HG03135 (cell line): ENCODE results near the gene AVP.
"Not testable (repeated sequence)": the region's sequence is repeated elsewhere in the genome, so short reads cannot be mapped to it uniquely, and the experiment has no call there.

Experiments used
- ATAC-seq: cut with Tn5 transposase; IDR thresholded peaks from one replicate; pipeline ENCODE4 v1.9.1; 2021; ENCODE audit warnings: mild to moderate bottlenecking, moderate library complexity; ENCODE audit not compliant: unreplicated experiment

The AVP gene

GRCh38 chr20:3084283-3084985, at the start of gene AVP:
TSS of gene AVP (minus strand) at chr20:3084724. CDS start at chr20:3084674, 50 bp downstream.
- no peak for ATAC-seq

GRCh38 chr20:3134151-3134550, 49.6 kb upstream of the AVP start:
- ATAC-seq = no peak

DNA sequence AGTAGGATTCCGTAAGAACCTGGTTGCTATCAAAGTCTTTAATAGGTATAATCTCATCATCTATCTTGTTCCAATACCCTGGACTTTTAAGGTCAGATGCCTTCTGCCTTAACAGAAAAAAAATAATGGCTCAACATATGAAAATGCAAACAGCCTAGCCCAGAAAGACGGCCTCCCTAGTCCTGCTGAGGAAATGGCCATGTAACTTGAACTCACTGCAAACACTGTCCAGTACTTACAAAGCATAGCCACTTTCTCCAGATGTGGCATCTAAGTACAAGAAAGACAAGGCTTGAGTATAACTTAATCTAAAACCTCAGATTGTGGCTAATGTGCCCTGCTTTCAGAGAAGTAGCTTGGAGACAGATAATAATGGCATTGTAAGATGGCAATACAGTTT, 48.6 kb upstream of the AVP start:
- no peak for ATAC-seq

GRCh38 chr20:3130051-3130600, 45.6 kb upstream of the AVP start:
- ATAC-seq = no peak

DNA sequence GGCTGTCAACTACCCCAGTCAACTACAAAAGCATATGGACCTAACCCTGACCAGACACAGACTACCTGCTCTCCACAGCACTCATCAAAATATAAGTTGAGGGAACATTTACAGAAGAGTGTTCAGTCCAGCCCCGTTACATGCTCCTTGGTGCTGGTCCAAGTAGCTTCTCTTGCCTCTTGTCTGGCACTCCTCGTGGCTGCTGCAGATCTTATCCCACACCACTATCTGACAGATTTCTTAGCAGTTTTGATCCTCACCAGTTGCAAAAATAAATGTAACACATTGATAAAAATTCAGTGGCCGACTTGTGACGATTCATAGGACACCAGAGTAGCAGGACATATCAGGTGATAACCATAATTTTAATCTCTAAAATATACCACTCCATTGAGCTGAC, 44.6 kb upstream of the AVP start:
- no peak for ATAC-seq

GRCh38 chr20:3128275-3128984, 43.9 kb upstream of the AVP start:
- no peak for ATAC-seq

DNA sequence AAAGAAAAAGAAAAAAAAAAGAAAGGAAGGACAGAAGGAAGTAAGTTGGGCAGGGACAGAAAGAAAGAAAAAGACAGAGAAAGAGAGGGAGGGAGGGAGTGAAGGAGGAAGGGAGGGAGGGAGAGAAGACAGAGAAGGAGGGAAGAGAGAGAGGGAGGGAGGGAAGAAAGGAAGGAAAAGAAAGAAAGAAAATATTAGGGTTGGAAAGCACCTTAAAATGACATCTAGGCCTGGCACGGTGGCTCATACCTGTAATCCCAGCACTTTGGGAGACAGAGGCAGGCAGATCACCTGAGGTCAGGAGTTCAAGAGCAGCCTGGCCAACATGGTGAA, 42.0 kb upstream of the AVP start:
- ATAC-seq = no peak

GRCh38 chr20:3125776-3126526, 41.4 kb upstream of the AVP start:
- ATAC-seq = not testable (repeated sequence)

DNA sequence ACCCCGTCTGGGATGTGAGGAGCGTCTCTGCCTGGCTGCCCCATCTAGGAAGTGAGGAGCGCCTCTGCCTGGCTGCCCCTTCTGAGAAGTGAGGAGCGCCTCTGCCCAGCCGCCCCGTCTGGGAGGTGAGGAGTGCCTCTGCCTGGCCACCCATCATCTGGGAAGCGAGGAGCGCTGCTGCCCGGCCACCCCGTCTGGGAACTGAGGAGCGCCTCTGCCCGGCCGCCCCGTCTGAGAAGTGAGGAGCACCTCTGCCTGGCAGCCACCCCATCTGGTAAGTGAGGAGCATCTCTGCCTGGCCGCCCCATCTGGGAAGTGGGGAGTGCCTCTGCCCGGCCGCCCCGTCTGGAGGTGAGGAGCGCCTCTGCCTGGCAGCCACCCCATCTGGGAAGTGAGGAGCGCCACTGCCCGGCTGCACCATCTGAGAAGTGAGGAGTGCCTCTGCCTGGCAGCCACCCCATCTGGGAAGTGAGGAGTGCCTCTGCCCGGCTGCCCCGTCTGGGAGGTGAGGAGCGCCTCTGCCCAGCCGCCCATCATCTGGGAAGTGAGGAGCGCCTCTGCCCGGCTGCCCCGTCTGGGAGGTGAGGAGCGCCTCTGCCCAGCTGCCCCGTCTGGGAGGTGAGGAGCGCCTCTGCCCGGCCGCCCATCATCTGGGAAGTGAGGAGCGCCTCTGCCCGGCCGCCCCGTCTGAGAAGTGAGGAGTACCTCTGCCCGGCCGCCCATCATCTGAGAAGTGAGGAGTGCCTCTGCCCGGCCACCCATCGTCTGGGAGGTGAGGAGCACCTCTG, 40.4 kb upstream of the AVP start:
- not testable (repeated sequence) for ATAC-seq

DNA sequence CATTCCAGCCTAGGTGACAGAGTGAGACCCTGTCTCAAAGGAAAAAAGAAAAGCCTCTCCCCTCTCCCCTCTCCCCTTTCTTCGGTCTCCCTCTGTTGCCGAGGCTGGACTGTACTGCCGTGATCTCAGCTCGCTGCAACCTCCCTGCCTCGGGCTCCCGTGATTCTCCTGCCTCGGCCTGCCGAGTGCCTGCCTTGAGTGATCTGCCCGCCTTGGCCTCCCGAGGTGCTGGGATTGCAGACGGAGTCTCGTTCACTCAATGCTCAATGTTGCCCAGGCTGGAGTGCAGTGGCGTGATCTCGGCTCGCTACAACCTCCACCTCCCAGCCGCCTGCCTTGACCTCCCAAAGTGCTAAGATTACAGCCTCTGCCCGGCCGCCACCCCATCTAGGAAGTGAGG, 39.6 kb upstream of the AVP start:
- not testable (repeated sequence) for ATAC-seq

- ATAC-seq = no peak
Measured at GRCh38 chr20:3123542-3123941, 39.0 kb upstream of the AVP start.

DNA sequence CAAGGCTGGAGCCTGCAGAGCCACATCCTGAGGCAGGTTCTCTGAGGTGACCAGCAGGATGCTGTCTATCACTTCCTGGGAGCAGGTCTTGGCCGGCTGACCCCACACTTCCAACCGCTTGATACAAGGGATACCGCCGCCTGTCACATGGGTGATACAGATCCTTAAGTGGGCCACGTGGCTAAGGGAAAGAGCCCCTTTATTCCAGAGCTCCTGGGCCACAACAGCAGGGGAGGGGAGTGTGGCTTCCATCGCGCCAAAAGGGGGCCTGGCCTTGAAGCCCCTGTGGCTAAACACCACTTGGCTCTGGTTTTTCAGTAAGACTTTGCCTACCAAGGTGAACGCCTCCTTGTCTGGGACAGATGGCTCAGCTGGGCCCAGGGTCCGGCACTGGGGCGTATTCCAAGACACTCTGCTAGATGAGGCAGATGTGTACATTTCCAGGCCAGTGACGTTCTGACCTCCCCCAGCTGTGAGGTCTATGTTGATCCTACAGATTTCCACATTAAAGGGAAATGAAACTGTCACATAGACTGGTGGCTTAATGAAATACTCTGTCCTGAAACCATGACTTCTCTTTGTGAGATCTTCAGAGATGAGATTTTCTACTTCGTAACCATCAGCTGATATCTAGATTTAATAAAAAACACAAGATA, 37.6 kb upstream of the AVP start:
- no peak for ATAC-seq

DNA sequence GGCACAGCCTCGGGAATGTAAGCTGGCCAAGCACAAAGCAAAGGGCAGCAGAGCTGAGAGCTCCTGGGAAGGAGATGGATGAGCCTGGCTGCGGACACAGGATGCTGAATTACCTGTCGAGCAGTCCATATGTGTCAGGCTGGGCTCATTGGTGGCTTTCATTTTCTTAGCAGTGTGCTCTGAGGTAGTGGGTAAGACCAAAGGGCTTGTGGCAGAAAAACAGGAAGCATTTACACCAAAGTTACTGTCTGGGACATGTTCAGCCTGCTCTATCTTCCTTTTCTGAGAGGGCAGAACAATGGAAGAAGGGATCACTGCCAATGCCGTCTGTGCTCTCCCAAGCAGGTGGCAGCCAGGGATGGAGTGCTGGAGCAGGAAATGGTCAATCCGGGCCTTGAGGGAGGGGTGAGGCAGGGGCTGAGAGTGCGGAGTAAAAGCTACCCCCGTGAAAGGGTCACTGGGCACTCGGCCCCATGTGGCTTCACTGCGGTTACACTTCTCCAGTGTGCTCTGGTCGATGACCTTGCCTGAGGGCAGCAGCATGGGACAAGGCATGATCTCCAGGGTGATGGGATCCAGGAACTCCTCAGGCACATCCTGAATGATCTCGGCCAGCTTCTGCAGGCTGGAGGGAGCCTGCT, 36.9 kb upstream of the AVP start:
- no peak for ATAC-seq

DNA sequence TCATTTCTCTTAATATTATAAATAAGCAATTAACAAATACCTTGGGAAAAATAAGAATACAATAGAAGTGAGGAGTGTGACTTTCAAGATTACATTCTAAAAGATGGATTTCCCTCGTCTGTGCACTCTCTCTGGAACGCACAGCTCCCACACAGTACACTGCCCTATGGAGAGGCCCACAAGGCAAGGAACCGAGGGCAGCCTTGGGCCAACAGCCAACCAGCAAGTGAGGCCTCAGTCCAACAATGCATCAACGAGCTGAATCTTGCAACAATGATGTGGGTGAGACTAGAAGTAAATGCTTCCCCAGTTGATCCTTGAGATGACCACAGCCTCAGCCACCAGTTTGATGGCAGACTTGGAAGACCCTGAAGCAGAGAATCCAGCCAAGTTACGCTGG, 34.5 kb upstream of the AVP start:
- no peak for ATAC-seq

DNA sequence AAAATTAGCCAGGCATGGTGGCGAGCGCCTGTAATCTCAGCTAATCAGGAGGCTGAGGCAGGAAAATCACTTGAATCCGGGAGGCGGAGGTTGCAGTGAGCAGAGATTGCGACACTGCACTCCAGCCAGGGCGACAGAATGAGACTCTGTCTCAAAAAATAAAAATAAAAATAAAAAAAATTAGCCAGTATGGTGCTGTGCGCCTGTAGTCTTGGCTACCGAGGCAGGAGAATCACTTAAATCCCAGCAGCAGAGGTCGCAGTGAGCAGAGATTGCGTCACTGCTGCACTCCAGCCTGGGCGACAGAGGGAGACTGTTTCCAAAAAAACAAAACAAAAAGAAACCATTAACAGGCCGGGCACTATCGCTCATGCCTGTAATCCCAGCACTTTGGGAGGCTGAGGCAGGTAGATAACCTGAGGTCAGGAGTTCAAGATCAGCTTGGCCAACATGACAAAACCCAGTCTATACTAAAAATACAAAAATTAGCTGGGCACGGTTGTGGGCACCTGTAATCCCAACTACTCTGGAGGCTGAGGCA, 33.4 kb upstream of the AVP start:
- not testable (repeated sequence) for ATAC-seq

DNA sequence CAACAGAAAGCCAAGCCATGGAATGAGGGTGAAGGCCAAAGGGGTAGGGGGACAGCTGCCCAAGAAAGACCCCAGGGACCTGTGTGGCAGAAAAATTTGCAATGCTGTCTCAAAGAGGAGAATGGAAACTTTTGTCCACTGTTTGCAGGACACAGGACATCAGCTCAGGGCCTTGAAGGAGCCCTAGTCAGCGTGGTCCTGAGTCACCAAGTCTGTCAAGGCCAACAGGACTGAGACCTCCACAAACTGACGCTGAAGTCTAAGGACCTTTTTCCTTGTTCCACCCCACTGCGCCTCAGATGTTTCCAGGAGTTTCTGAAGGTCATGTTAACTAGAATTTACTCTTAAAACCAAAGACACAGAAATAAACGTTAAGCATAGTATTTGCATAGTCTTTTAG, 31.8 kb upstream of the AVP start:
- ATAC-seq = no peak

DNA sequence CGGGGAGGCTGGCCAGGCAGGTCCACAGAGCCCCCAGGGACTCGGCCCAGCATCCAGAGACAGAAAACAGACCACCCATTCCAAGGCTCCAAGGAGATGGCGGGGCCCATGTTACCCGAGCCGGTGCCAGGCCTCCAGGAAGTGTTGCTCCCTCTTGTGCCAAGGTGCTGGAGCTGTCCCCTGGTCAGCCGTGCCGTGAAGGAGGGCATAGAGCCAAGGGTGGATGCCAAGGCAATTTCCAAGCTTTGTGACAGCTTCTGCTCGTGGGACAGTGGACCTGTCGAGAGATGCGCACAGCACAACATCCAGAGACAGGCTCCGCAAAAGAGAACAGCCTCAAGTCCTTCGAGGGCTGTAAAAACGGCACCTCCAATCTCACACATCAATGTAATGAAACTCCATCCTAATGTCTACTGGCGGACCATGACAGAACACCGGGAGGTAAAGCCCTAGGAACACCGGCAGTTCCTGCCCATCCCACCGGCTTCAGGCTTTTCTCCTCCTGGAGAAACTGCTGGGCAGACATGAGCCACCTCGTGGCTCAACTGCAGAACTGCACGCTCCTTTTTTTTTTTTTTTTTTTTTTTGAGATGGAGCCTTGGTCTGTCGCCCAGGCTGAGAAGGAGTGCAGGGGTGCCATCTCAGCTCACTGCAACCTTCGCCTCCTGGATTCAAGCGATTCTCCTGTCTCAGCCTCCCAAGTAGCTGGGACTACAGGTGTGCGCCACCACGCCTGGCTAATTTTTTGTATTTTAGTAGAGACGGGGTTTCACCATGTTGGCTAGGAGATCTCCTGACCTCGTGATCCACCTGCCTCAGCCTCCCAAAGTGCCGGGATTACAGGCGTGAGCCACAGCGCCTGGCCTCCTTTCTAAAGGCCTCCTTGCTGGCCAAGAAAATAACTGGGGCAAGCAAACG, 30.9 kb upstream of the AVP start:
- ATAC-seq = no peak

DNA sequence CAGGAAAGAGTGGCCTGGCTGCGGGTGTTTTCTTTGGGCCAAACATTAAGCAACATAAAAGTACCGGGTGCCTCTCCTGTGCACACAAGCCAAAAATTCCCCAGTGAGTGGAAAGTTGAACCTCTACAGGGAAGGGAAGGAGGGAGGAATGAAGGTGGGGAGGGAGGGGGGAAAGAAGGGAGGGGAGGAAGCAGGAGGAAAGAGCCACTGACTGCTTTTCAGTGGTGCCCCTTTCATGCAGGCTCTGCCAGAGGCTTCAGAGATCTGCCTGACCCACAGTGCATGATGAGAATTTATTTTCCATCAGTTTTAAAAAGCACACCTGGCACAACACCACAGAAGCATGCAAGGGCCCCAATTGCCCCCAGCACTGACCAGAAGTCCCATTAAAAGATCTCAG, 27.5 kb upstream of the AVP start:
- no peak for ATAC-seq

DNA sequence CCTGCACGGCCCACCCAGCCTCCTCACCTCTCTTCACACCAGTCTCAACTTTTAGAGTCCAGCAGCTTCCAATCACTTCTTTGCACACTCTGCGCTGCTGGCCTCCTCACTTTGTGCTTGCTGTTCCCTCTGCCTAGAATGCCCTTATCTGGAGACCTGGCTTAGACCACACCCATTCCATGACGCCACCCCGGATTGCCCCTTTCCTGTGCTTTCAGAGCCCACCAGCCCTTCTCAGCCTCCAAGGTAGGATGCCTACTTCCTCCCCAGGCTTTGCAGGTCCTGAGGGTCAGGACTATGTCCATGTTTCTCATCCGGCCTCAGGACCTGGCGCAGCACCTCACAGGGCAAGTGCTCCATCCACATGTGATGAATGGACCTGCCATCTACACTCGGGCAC, 27.0 kb upstream of the AVP start:
- ATAC-seq = no peak
